ENCODE results near the gene CNST. TPM values are rescaled to one million over a fixed set of nuclear protein-coding genes. Genes with fewer than 3 reads are reported as not detected.
A peak's percentile ranks its signal among the peaks of the same experiment; 100 is the strongest.

Gene CNST
- total RNA-seq, 2 experiments from 2014 or later = 14.6 to 25.1 TPM

DNA sequence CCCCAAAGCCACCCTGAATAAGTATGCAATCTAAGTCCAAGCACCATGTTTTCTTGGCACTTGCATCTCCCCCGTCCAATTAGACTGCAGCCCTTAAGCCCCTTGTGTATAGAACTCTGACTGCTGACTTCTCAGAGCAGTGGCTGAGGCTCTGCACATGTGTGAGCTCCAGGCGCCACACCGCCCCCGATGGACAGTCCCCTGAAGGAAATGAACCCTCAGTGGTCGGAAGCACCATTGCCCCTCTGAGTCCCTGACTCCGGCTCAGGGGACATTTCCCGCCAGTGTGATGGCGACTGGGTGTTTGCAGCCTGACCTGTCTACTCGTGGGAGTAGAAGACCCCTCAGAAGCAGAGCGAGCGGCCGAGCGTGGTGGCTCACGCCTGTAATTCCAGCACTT is 120.7 kb downstream of the CNST start:
- POLR2A ChIA-PET = no interaction called here

DNA sequence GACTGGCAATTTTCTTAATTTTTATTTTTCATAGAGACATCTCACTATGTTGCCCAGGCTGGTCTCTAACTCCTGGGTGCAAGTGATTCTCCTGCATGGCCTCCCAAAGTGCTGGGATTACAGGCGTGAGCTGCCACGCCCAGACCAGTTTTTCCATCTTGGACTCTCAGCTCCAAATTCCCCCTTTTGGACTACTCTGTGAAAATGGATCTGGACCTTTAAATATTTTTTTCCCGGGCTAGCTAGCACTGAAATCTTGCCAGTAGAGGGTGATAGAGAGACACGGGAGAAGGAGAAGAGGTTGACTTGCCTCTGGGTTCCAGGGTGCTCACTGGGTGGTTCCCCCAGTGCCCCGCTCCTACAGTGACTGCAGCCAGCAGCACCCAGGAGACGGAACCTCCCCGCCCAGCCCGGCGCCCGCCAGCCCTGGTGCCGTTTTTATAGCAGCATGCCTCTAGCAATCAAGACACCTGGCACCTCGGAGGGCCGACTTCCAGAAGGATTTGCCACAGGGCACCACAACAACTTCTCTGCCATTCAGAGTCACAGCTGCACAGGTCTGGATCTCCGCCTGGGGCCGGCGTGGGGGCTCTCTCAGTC is 123.3 kb downstream of the CNST start:
- Histone ChIP-seq H3K79me2 (ENCODE audit: insufficient read depth, low read depth, low read length) (no peaks in the 10 kb centered on the region), H3K4me2 (ENCODE audit: low read length) (peak overlapping the region; percentile 59; the same call in 1 of the 2 replicates), H3K36me3 (ENCODE audit: insufficient read depth, low read length) (no peaks in the 10 kb centered on the region), H2AFZ (ENCODE audit: low read length) (peak overlapping the region; percentile 85), H3K4me3 (ENCODE audit: low read depth, low read length, poor library complexity, severe bottlenecking) (no peak overlapping the region), H3K4me1 (ENCODE audit: insufficient read depth, low read length, poor library complexity, severe bottlenecking) (no peaks in the 10 kb centered on the region), H3K9me3 (ENCODE audit: low read length) (peaks cover 9% of the 10 kb centered on the region; the same call in 1 of the 2 replicates), H3K9me2 (ENCODE audit: insufficient read depth, low read length) (no peaks in the 10 kb centered on the region), H3K27ac (ENCODE audit: low read depth, low read length, poor library complexity, severe bottlenecking) (no peak overlapping the region), H4K20me1 (ENCODE audit: insufficient read depth, low read length) (no peaks in the 10 kb centered on the region)
- TF ChIP-seq, protein P1, sequence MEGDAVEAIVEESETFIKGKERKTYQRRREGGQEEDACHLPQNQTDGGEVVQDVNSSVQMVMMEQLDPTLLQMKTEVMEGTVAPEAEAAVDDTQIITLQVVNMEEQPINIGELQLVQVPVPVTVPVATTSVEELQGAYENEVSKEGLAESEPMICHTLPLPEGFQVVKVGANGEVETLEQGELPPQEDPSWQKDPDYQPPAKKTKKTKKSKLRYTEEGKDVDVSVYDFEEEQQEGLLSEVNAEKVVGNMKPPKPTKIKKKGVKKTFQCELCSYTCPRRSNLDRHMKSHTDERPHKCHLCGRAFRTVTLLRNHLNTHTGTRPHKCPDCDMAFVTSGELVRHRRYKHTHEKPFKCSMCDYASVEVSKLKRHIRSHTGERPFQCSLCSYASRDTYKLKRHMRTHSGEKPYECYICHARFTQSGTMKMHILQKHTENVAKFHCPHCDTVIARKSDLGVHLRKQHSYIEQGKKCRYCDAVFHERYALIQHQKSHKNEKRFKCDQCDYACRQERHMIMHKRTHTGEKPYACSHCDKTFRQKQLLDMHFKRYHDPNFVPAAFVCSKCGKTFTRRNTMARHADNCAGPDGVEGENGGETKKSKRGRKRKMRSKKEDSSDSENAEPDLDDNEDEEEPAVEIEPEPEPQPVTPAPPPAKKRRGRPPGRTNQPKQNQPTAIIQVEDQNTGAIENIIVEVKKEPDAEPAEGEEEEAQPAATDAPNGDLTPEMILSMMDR (conservative IDR thresholded peaks at IDR 0.05; ENCODE audit: low read length) = peak; percentile 90
- no peak for TF ChIP-seq EZH2phosphoT487 (IDR thresholded peaks at IDR 0.05; ENCODE audit: borderline replicate concordance, low read depth, low read length)
- intact Hi-C loops (cut with micrococcal nuclease; ENCODE audit: unreplicated experiment) = loop anchor here (1.0 to 10.0 kb wide), 3 partner anchors 65 to 135 kb away; partner anchors contain the start of genes CNST and TFB2M
- CTCF ChIA-PET (ENCODE audit: unreplicated experiment) = interaction anchor here (0.9 kb wide), 1 partner anchor 15 kb away, joined by 4 read pairs; no protein-coding TSS in a partner anchor
- peak; percentile 77 for DNase-seq (ENCODE audit: low spot score)
- no TSS peak for BruUV-seq (replicated peaks)
- POLR2A ChIA-PET = interaction anchor here (0.8 to 1.0 kb wide), 2 partner anchors 15 to 67 kb away, joined by 3 to 6 read pairs; no protein-coding TSS in a partner anchor

More for the DNA sequence above, 120.7 kb downstream of the CNST start:
- Histone ChIP-seq H3K4me1 (ENCODE audit: insufficient read depth, low read length, poor library complexity, severe bottlenecking) (no peaks in the 10 kb centered on the region), H3K9me2 (ENCODE audit: insufficient read depth, low read length) (no peaks in the 10 kb centered on the region), H3K79me2 (ENCODE audit: insufficient read depth, low read depth, low read length) (no peaks in the 10 kb centered on the region), H3K27ac (ENCODE audit: low read depth, low read length, poor library complexity, severe bottlenecking) (no peak overlapping the region), H3K4me3 (ENCODE audit: low read depth, low read length, poor library complexity, severe bottlenecking) (no peak overlapping the region), H3K36me3 (ENCODE audit: insufficient read depth, low read length) (no peaks in the 10 kb centered on the region), H2AFZ (ENCODE audit: low read length) (no peak overlapping the region), H3K9me3 (ENCODE audit: low read length) (no peaks in the 10 kb centered on the region), H4K20me1 (ENCODE audit: insufficient read depth, low read length) (no peaks in the 10 kb centered on the region), H3K4me2 (ENCODE audit: low read length) (no peak overlapping the region)
- DNase-seq (ENCODE audit: low spot score) = no peak
- CTCF ChIA-PET (ENCODE audit: unreplicated experiment) = no interaction called here
- intact Hi-C loops (cut with micrococcal nuclease; ENCODE audit: unreplicated experiment) = loop anchor here (5.0 kb wide), 1 partner anchor 120 kb away; the partner anchor contains the start of genes CNST and TFB2M
- BruUV-seq (replicated peaks) = no TSS peak
- no peak for TF ChIP-seq EZH2phosphoT487 (IDR thresholded peaks at IDR 0.05; ENCODE audit: borderline replicate concordance, low read depth, low read length)
- TF ChIP-seq, protein P1 (conservative IDR thresholded peaks at IDR 0.05; ENCODE audit: low read length) = no peak

DNA sequence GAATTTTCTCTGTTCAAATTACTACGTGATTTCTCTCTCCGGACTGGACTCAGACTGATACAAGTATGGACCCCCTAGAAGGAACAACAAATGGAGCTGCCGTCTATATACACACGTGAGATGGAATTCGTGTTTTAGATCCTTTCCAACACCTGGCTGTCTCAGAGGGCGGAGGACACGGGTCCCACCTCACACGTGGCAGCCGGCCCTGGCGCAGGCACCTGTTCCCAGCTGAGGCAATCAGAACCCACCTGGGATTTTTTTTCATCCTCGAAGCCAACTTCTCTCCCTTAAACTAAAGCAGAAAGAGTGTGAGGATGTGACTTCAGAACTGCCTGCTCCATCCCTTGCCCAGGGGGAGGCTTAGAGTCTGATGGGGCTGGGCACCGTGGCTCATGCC is 123.8 kb downstream of the CNST start:
- H3K9me2 ChIP-seq (ENCODE audit: insufficient read depth, low read length) = no peaks in the 10 kb centered on the region
- no peak for DNase-seq (ENCODE audit: low spot score)
- H3K27ac ChIP-seq (ENCODE audit: low read depth, low read length, poor library complexity, severe bottlenecking) = no peak overlapping the region
- no peaks in the 10 kb centered on the region for H3K79me2 ChIP-seq (ENCODE audit: insufficient read depth, low read depth, low read length)
- no TSS peak for BruUV-seq (replicated peaks)
- no peaks in the 10 kb centered on the region for H3K4me1 ChIP-seq (ENCODE audit: insufficient read depth, low read length, poor library complexity, severe bottlenecking)
- no peak overlapping the region for H3K4me3 ChIP-seq (ENCODE audit: low read depth, low read length, poor library complexity, severe bottlenecking)
- peak overlapping the region; percentile 59; the same call in 1 of the 2 replicates for H3K4me2 ChIP-seq (ENCODE audit: low read length)
- H3K36me3 ChIP-seq (ENCODE audit: insufficient read depth, low read length) = no peaks in the 10 kb centered on the region
- peaks cover 9% of the 10 kb centered on the region; the same call in 1 of the 2 replicates for H3K9me3 ChIP-seq (ENCODE audit: low read length)
- ChIA-PET CTCF (ENCODE audit: unreplicated experiment) (no interaction called here), POLR2A (no interaction called here)
- H4K20me1 ChIP-seq (ENCODE audit: insufficient read depth, low read length) = no peaks in the 10 kb centered on the region
- TF ChIP-seq EZH2phosphoT487 (IDR thresholded peaks at IDR 0.05; ENCODE audit: borderline replicate concordance, low read depth, low read length) = no peak
- TF ChIP-seq, protein P1 (conservative IDR thresholded peaks at IDR 0.05; ENCODE audit: low read length) = no peak
- intact Hi-C loops (cut with micrococcal nuclease; ENCODE audit: unreplicated experiment) = loop anchor here (10.0 kb wide), 1 partner anchor 135 kb away; no protein-coding TSS in a partner anchor
- H2AFZ ChIP-seq (ENCODE audit: low read length) = peak overlapping the region; percentile 85

Measured in OCI-LY7 (cell line).